Memory B cell (primary cell): ENCODE data around the gene UBR4.

ENCODE experiments used
- ATAC-seq: fragments of 150-1000 bp; cut with Tn5 transposase; 2 replicates; pipeline ENCODE4 v1.10.0; 2021; ENCODE audit warnings: low read depth, mild to moderate bottlenecking, moderate library complexity
- DNase-seq, 2 donors: peaks; one replicate each; pipeline ENCODE4 v3.0.0; 2022; ENCODE audit warnings: low spot score in 2 of 2
- H3K27ac Mint-ChIP-seq: one replicate; pipeline ENCODE4 v1.8.0; 2022; ENCODE audit warnings: mild to moderate bottlenecking, moderate library complexity, mixed read lengths
- H3K27me3 Mint-ChIP-seq: one replicate; pipeline ENCODE4 v1.8.0; 2022; ENCODE audit warnings: mixed read lengths
- H3K36me3 Mint-ChIP-seq: one replicate; pipeline ENCODE4 v1.8.0; 2022; ENCODE audit warnings: mild to moderate bottlenecking, mixed read lengths
- H3K4me1 Mint-ChIP-seq: one replicate; pipeline ENCODE4 v1.8.0; 2022; ENCODE audit warnings: mixed read lengths
- H3K4me3 Mint-ChIP-seq: one replicate; pipeline ENCODE4 v1.8.0; 2022; ENCODE audit warnings: mild to moderate bottlenecking, moderate library complexity, mixed read lengths
- H3K9me3 Mint-ChIP-seq: one replicate; pipeline ENCODE4 v1.8.0; 2022; ENCODE audit warnings: mixed read lengths

The UBR4 gene

DNA sequence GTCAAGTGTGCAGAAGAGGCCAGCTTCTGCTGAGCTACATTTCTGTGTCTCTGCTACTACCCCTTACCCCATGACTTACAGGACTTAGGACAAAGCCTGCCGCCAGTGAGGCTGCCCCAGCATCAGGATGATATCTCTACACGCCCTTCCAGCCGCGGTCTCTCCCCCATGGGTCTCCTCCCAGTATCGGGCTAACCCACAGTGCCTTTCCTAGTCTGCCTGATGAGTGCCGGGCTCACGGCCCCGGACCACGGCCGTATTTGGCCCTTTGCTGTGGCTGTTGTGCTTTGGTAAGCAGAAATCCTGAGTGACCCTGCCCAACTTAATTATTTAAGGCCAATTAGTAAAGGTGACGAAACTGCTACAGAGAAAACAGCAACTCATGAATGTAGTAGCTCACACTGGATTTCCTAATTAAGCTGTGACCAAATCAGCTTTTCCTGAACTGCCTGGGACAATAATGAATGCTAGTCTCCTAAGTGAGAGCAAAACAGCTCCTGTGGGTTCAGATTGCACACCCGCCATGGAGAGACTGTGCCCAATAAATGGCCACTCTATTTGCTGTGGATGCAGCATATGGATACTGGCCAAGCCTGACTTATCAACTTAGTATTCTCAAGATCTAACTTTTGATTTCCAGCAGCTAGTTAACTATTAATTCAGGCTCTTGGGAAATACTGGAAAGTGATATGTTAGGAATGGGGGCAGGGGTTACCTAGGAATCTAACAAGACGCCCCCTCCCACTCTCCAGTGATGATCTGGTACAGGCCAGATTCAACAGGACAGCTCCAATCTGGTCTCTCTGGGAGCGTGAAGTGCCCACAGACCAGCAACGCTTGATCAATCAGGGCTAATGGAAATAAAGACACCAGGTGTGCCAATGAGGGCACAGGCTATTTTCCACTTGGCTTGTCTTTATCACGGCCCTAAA is 130.3 kb downstream of the UBR4 start:
- Mint-ChIP-seq H3K27me3 (no peaks in the 10 kb centered on the region), H3K36me3 (peaks cover 67% of the 10 kb centered on the region), H3K4me3 (no peak overlapping the region), H3K27ac (no peak overlapping the region), H3K9me3 (no peaks in the 10 kb centered on the region), H3K4me1 (peaks cover 5% of the 10 kb centered on the region)
- no peak for ATAC-seq
- DNase-seq = no peak

DNA sequence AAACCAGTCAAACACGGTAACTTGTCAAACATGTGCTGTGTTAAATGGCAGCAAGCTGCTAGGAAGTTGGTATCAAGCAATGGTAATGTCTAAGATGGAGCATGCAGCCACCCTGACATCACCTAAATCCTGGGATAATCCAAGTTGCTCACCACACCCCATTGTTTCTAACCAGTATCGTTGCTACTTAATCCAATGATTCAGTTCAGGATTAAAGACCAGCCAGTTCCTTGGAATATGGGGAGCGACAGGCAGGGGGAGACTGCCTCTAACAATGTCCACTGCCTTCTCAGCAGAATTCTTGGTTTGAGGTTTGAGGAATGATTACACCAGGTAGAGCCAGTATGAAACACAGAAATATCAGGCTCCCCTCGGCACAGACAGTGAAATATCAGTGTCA is 131.5 kb downstream of the UBR4 start:
- Mint-ChIP-seq H3K36me3 (peaks cover 60% of the 10 kb centered on the region), H3K27ac (no peak overlapping the region), H3K4me3 (no peak overlapping the region), H3K27me3 (no peaks in the 10 kb centered on the region), H3K4me1 (peaks cover 5% of the 10 kb centered on the region), H3K9me3 (no peaks in the 10 kb centered on the region)
- ATAC-seq = no peak
- no peak for DNase-seq

DNA sequence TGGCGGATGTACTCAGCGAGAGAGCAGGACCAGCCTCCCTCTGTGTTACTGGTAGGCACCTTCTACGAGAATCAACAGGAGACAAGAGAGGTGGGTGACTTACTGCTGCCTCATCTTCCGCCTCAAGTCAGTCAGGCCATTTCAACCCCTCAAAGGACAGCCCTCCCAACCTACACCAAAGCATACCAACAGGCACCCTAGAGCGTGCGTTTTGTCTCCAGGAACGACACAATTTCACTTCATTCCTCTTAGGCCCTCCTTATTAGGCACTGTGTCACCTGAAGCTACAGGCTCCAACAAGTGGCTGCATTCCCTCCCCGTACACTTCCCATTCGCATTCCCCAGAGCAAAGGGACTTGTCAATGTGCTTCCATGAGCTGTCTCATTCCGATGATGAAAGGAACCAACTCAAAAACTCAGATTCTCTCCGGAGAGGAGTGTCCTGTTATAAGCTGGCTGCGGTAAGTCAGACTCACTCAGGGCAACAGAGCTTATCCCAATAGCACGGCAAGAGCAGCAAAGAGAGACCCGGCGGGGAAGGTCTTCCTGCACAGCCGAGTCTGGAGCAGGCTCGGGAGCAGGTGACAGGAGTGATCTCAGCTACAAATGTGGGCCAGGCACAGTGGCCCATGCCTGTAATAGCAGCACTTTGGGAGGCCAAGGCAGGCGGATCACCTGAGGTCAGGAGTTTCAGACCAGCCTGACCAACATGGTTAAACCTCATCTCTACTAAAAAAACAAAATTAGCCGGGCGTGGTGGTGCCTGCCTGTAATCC is 133.0 kb downstream of the UBR4 start:
- no peak for ATAC-seq
- Mint-ChIP-seq H3K9me3 (no peaks in the 10 kb centered on the region), H3K27ac (no peak overlapping the region), H3K36me3 (peaks cover 54% of the 10 kb centered on the region), H3K4me3 (no peak overlapping the region), H3K4me1 (peaks cover 4% of the 10 kb centered on the region), H3K27me3 (no peaks in the 10 kb centered on the region)
- no peak for DNase-seq

DNA sequence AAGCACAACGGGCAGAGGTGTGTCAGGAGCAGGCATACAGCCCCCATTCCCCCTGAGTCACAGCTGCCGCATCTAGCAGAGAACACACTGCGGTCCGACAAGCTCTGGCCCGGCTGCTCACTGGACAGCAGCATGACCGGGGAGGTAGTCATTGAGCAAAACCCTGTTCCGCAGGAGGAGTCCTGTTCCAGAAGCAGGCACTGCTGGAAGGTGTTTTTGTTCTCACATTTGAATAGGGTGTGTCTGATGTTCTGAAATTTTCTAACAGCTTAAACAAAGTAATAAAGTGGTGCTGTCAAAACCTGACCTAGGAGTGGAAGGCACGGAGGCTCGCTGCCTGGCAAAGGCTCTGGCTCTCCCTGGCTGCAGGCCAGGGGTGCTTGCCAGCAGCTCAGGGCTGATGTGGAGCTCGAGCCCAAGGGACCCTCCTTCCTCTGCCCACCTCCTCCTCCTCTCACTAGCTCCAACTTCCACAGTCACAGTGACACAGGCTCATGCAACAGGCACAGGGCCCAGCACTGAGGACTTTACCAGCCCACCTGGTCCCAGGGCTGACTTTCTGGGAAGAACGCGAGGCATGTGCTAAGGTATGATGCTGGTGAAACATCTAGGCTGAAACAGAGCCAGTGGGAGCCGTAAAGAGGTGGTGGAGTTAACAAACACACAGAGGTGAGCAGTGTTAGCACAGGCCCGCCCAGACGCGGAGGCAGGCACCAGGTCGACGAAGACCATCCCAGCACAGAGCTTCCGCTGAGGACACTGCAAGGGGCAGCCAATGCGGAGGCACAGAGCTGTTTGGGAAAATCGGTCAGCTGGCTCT is 135.0 kb downstream of the UBR4 start:
- H3K9me3 Mint-ChIP-seq = no peaks in the 10 kb centered on the region
- H3K4me1 Mint-ChIP-seq = peaks cover 4% of the 10 kb centered on the region
- ATAC-seq = no peak
- H3K36me3 Mint-ChIP-seq = peaks cover 41% of the 10 kb centered on the region
- DNase-seq = no peak
- H3K4me3 Mint-ChIP-seq = no peak overlapping the region
- no peak overlapping the region for H3K27ac Mint-ChIP-seq
- H3K27me3 Mint-ChIP-seq = no peaks in the 10 kb centered on the region

DNA sequence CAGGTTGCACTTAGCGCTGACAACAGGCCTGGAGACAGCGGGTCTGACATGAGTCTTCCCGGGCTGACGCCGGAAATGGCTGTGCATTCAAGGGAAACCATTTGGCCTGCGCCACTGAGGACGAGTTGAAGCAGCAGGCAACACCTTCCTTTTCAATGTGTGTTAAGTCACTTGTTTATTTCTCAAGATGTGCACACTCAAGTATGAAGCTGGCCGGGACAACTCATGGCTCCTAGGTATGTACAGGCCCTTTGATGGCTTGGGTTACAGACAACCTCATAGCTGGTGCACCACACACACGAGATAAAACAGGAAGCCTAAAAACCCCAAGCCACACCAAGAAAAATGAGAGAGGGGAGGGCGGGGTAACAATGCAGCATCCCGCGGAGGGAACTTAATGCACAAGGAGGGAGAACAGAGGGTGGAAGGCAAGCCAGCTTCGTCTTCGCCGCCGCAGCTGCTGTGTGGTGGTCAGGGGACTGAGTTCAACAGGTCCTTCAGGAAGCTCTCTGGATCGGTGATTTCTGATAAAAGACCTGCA is 135.6 kb downstream of the UBR4 start:
- no peak overlapping the region for H3K27ac Mint-ChIP-seq

DNA sequence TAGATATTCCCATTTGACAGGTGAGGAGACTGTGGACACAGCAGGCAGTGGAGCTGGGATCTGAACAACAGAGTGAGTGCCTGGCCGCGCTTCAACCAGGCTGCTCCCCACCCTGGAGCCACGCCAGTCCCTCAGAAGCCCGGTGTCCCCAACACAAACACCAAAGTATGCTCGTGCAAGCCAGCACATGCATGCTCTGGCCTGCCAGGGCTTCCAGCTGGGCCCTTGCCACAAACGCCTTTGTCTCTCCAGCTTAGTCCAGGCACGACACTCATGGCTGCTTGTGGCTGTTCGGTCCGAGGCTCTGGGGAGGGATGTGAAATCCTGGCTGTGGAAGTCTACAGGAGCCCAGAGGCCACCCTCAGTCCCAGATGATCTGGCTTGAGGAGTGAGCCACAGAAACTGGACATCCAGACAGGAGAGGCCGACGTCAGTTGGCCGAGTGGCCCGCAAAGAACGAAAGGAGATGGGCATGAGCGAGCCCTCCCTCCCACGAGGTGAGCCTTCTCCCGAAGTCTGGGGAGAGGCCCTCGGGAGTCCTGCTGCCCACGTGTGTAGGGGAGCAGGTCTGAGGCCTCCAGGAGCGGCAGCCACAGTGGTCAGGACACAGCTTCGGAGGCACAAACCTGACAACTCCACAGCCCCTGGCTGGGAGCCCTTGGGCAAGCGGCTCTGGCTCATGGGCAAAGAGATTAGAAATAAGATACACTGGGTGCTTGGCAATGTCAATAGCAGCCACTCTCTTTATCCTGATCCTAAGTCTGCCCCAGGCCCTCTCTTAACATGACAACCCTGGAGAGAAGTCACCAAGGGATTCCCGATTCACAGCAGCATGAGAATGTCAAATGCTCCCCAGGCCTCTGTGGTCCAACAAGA is 136.5 kb downstream of the UBR4 start:
- Mint-ChIP-seq H3K27ac (no peak overlapping the region), H3K4me3 (no peak overlapping the region), H3K27me3 (no peaks in the 10 kb centered on the region), H3K9me3 (no peaks in the 10 kb centered on the region), H3K4me1 (peaks cover 4% of the 10 kb centered on the region), H3K36me3 (peaks cover 32% of the 10 kb centered on the region)
- ATAC-seq (no peak), DNase-seq (no peak)

More for the DNA sequence above, 135.6 kb downstream of the UBR4 start:
- H3K4me3 Mint-ChIP-seq = no peak overlapping the region
- ATAC-seq (no peak), DNase-seq (no peak)
- H3K27me3 Mint-ChIP-seq = no peaks in the 10 kb centered on the region
- H3K4me1 Mint-ChIP-seq = peaks cover 4% of the 10 kb centered on the region
- no peaks in the 10 kb centered on the region for H3K9me3 Mint-ChIP-seq
- H3K36me3 Mint-ChIP-seq = peaks cover 35% of the 10 kb centered on the region

DNA sequence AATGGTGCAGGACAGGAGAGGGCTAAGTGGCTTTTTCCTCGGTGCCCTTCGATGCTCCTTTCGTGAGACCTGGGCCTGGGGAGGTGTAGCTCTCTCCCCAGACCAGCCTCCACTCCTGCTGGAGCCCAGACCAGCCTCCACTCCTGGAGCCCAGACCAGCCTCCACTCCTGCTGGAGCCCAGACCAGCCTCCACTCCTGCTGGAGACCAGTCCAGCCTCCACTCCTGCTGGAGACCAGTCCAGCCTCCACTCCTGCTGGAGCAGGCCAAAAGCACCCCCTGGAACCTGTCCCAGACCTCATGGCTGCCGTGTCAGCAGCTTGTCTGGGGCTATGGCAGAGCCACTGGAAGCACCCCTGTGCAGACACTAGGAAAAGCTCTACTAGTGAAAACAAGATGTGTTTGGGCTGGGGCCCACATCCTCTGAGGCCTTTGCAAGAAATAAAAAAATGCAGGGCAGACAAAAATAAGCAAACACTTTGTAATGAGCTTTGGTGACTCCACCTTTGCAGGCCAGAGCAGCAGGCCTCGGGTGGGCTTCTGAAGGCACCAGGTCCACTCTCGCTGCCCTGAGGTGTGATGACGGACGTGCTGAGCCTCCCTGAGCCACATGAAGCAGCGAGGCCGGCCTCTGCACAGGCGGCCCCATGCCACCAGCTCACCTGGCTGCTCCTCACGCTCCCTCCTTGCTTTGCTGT is 137.6 kb downstream of the UBR4 start:
- Mint-ChIP-seq H3K27ac (no peak overlapping the region), H3K36me3 (peaks cover 24% of the 10 kb centered on the region), H3K4me1 (peaks cover 4% of the 10 kb centered on the region), H3K27me3 (no peaks in the 10 kb centered on the region), H3K4me3 (no peak overlapping the region), H3K9me3 (no peaks in the 10 kb centered on the region)
- no peak for ATAC-seq
- DNase-seq = no peak

DNA sequence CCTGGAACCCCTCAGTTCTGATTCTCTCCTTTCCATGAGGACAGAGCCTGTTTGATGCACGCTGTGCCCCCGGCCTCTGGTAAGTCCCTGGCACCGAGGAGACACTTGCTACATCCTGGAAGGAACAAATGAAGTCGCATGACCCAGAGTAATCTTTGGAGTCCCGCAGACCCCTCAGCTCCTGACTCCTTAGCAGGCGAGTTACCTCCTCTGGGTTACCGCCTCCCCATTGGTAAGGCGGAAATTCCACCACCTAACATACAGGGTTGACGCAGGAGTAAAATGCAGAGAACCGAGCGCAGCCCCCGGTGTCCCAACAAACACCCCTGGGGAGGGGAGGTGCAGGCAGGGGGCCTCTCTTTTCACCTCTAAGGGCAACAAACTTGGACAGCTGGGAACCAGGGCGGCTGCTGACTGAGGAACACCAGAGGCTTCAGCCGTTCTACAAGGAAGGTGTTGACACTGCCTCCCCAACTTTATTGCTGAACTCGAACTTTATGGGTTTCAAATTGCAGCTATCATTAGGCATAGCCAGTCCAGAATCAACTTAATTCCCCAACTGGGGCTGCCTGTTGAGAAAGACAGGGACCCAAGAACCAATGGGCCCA is 138.3 kb downstream of the UBR4 start:
- H3K36me3 Mint-ChIP-seq = peaks cover 20% of the 10 kb centered on the region
- H3K4me3 Mint-ChIP-seq = no peak overlapping the region
- no peaks in the 10 kb centered on the region for H3K9me3 Mint-ChIP-seq
- peaks cover 4% of the 10 kb centered on the region for H3K4me1 Mint-ChIP-seq
- DNase-seq (no peak), ATAC-seq (no peak)
- no peaks in the 10 kb centered on the region for H3K27me3 Mint-ChIP-seq
- H3K27ac Mint-ChIP-seq = no peak overlapping the region

DNA sequence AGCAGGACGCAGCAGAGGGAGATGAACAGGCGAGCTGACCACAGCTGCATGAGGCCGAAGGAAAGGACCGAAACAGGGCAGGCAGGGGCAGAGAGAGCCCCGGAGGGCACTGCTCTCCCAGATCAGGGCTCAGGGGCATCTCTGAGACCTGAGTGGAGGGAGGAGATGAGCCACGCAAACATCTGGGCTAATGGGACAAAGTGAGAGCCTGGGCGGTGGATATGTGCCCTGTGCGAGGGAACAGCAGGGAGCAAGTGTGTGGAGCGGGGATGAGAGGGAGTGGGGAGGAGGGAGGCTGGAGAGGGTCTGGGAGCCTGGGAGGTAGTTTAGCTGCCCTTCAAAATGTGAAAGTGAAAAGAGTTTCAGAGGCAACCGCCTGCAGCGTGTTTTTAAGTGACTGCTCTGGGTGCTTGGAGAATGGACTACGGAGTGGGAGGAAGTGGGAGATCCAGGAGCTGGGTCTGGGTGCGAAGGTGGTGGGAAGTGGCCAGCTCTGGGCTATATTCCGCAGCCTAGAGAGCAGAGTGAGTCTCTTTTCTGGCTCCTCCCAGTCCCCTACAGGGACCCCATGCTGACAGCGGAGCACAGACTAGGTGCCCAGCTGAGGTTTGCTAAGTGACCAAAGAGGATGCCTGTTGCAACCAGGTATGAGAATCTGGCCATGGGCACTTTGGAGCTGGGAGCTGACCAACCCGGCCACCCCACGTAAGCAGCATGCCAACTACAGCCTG is 139.0 kb downstream of the UBR4 start:
- H3K36me3 Mint-ChIP-seq = peaks cover 13% of the 10 kb centered on the region
- H3K27me3 Mint-ChIP-seq = no peaks in the 10 kb centered on the region
- no peak overlapping the region for H3K27ac Mint-ChIP-seq
- no peaks in the 10 kb centered on the region for H3K9me3 Mint-ChIP-seq
- DNase-seq (no peak), ATAC-seq (no peak)
- H3K4me3 Mint-ChIP-seq = no peak overlapping the region
- H3K4me1 Mint-ChIP-seq = peaks cover 4% of the 10 kb centered on the region

DNA sequence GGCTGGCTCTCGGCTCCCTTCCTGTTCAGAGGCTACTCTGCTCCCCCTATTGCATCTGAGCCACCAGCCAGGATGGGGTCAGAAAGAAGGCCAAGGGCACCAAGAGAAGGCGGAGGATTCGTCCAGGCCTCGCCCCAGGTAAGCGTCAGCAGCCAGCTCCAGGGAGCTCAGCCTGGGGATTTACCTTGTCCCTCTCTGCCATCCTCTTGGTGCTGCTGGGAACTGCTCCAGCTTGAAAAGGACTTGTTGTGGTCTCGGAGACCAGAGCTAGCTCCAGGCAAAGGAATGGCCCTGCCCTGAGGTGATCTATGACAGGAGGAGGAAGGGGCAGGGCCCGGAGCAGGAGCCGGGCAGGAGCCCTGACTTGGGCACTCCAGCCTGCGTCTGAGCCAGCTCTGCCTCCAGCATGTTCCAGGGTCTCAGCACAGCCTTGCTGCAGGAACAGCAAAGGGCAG is 139.8 kb downstream of the UBR4 start:
- no peak for DNase-seq
- H3K4me3 Mint-ChIP-seq = no peak overlapping the region

DNA sequence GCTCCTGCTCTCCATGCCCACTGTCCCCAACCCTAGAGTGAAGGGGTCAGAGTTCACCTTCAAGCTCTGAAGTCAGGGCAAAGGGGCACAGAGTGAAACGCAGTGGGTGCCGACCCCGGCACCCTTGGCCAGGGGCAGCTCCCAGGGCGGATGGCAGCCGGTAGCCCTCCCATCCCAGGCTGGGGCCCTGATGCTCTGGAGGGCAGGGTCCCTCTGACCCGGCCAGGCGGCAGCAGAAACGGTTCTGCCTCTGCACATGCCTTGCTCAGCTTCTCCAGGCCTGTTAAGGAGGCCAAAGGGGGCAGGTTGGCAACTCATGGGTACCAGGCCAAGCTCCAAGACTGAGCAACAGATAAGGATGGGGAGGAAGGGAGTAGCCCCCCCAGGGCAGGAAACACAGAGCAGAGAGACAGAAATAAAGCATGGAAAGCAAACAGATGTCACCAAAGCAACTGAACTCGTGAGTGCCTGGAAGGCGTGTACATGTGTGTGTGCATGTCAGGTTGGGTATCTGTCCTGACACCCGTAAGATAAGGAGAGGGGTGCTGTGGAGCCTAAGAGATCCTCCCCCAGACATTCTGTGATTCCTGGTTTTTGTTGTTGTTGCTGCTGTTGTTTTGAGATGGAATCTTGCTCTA is 141.3 kb downstream of the UBR4 start:
- no peaks in the 10 kb centered on the region for H3K9me3 Mint-ChIP-seq
- H3K27ac Mint-ChIP-seq = no peak overlapping the region
- peaks cover 4% of the 10 kb centered on the region for H3K4me1 Mint-ChIP-seq
- peaks cover 3% of the 10 kb centered on the region for H3K36me3 Mint-ChIP-seq
- no peaks in the 10 kb centered on the region for H3K27me3 Mint-ChIP-seq
- H3K4me3 Mint-ChIP-seq = no peak overlapping the region
- DNase-seq (no peak), ATAC-seq (no peak)

More for the DNA sequence above, 139.8 kb downstream of the UBR4 start:
- Mint-ChIP-seq H3K27ac (no peak overlapping the region), H3K27me3 (no peaks in the 10 kb centered on the region), H3K4me1 (peaks cover 4% of the 10 kb centered on the region), H3K9me3 (no peaks in the 10 kb centered on the region), H3K36me3 (peaks cover 6% of the 10 kb centered on the region)
- ATAC-seq = no peak
